GM12801 (cell line): ENCODE data around the gene PDE6B.

ENCODE experiments used
- CTCF ChIP-seq: IDR thresholded peaks from one replicate; pipeline ENCODE4 v1.5.1; 2011; ENCODE audit warnings: control low read depth; ENCODE audit not compliant: insufficient read length; ENCODE audit errors: extremely low read depth

Gene PDE6B

DNA sequence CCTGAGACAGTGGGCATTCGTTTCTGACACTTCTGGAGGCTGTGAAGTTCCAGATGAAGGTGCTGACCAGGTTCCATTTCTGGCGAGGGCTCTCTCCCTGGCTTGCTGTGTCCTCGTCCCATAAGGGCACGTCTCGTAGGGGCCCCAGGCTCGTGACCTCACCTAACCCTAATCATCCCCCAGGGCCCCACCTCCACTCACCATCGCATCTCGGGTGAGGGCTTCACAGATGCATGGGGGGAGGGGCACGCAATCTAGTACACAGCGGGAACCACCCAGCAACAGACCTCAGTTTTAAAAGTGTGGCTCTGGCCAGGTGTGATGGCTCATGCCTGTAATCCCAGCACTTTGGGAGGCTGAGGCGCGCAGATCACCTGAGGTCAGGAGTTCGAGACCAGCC, 22.1 kb downstream of the PDE6B start:
- TF ChIP-seq CTCF = no peak

DNA sequence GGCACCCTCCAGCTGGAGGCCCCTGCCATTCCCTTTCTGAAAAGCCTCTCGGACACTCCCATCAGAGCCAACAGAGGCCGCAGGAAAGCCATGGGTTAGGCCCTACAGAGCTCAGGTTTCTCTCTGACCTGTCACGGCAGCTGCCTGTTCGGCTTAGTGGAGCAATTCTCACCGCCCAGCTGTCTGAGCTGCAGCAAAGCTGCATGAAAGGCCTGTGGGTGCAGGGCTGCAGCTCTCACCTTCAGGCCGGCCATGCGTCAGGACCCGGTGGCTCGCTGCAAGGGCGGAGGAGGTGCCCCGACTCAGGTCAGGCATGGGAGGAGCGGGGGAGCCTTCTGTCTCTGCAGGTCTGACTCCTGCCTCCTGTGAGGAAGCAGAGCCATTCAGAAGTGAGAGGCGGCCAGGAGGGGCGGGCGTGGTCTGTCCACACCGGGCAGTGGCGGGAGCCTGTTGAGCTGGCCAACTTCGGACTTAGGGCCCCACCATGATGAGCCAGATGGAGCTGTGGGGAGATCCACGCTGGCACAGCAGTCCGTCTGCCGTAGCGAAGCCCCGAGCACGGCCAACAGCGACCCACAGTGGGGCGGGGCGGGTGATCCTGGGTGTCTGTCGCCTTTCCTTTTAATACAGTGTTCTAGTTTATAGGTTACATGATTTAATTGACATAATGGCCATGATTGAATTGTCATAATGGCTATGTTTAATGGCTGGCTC, 23.4 kb downstream of the PDE6B start:
- TF ChIP-seq CTCF = no peak

- no peak for TF ChIP-seq CTCF
These were observed 23.9 kb downstream of the PDE6B start for GRCh38 chr4:649293-649625.

DNA sequence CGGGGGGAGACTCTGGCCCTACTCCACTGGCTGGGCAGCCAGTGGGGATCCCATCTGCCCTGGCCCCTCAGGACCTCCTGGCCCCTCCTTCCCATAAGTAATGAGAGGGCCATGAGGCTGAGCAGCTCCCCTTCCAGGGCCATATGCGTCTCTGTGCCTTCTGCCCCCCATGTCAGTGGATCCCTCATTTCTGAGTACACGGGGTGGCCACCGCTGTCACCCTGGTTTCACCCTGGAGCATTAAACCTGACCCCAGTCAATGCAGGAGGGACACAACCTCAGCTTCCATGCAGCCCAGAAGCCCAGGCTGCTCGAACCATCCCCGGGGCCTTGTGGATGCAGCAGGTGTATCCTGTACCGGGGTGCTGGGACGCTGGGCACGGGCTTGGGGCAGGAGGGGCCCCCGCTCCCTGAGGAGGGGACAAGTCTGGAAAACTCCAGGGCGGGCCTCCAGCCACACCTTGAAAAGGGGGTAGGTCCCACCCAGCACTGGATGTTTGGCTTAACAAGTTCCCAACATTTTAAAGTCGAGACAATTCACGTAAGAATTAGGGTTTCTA, 24.5 kb downstream of the PDE6B start:
- no peak for TF ChIP-seq CTCF

DNA sequence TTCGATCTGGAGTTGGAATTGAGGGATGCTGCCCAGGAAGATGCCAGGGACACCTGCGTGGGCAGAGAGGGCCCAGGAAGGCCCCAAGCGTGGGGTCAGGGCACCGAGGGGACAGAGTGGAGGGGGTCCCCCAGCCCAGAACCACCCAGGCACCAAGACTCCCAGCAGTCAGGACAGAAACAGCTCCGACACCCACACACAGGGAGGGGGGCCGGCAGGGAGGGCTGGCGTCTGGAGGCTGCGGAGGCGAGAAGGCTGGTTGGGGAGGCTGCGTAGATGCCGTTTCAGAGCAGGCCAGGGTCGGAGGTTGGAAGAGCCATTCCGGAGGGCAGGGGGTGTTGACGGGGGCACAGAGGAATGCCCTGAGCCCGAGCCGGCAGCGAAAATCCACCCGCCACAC, 25.1 kb downstream of the PDE6B start:
- no peak for TF ChIP-seq CTCF

DNA sequence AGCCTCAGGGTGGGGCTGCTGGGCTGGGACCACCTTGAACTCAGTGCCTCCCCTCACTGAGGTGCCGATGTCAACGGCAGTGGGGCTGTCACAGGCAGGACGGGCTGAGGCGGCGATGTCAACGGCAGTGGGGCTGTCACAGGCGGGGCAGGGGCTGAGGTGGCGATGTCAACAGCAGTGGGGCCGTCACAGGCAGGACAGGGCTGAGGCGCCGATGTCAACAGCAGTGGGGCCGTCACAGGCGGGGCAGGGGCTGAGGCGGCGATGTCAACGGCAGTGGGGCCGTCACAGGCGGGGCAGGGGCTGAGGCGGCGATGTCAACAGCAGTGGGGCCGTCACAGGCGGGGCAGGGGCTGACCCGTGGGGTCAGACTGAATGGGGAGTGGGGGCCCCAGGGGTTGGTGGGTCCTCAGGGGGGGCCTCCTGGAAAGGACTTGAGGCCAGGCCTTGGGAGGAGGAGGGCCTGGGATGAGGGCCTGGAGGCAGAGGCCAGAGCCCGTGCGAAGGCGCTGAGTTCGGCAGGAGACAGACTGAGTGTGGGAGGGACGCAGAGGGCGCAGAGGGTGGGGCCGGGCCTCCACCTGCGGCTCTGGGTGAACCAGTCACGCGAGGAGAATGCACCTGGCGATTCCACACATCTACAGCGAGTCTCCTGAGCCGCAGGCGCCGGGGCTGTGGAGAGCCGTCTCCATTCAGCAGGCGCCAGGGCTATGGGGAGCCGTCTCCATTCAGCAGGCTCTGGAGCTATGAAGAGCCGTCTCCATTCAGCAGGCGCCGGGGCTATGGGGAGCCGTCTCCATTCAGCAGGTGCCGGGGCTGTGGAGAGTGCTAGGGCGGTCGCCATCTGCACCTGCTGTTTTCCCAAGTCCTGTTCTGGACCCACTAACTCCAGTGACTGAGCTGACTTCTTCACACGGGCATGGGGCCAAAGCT, 25.8 kb downstream of the PDE6B start:
- no peak for TF ChIP-seq CTCF

GRCh38 chr4:651884-652642, 26.7 kb downstream of the PDE6B start:
- TF ChIP-seq CTCF = no peak
